ENCODE measurements around the gene MRPL38. TPM values are rescaled to one million over a fixed set of nuclear protein-coding genes. Genes with fewer than 3 reads are reported as not detected.

MRPL38 gene
- total and polyA plus RNA-seq, 8 donors: 9.3 to 244 (median 52.2) TPM

DNA sequence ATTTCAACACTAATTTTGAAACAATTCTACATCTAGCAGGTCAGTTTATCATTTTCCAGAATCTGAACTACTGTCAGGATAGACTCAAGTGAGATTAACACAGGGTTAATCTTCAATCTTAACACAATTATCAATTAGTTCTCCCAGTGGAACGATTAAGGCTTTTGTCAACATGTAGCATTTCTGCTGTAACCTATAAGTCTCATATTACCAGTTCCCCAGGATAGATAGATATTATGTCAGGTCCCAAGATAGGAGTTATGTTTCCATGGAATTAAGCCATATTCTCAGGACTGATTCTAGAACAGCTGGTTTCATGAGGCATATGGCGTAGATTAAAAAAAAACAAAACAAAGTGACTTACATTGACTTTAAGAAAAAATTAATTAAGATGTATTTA is 40.5 kb upstream of the MRPL38 start:
- H3K4me3 ChIP-seq: no peak overlapping the region
- no peaks in the 10 kb centered on the region for H3K9me3 ChIP-seq
- no peak overlapping the region for H3K27ac ChIP-seq
- H3K27me3 ChIP-seq: no peaks in the 10 kb centered on the region
- intact Hi-C loops (cut with DNase I; ENCODE audit: low total_unique reads): no loop called here
- peaks cover 6 to 12% (median 9%) of the 10 kb centered on the region in 4 donors for H3K4me1 ChIP-seq
- 36 to 63% (median 50%) methylated on average over 2 of the region's 2 CpGs for WGBS, 5 donors
- H3K36me3 ChIP-seq: peaks cover 43 to 77% (median 70%) of the 10 kb centered on the region in 4 donors
- TF ChIP-seq EP300 (IDR thresholded peaks at IDR 0.05) (no peak), CTCF (IDR thresholded peaks at IDR 0.05) (no peak), POLR2A (IDR thresholded peaks at IDR 0.05) (no peak), POLR2AphosphoS5 (IDR thresholded peaks at IDR 0.05) (no peak)
- no peak for DNase-seq

DNA sequence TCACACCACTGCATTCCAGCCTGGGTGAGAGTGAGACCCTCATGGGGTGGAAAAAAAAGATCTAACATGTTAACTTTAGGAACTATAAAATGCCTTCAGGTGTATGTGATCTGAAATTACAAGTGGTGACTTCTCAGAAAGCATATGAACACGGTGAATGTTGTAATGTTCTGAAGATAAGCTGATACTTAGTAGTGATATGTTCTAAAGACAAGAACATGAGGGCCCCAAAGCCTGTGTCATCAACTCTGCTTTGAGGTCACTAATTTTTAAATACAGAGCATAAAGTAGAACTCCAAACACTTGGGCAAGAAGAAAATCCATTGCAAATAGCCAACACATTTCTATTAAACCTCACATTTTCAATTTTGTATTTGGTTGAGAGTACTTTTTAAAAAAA is 38.8 kb upstream of the MRPL38 start:
- no peaks in the 10 kb centered on the region for H3K9me3 ChIP-seq
- no peak for DNase-seq
- WGBS, 5 donors: 38 to 84% (median 57%) methylated on average over 1 of the region's 1 CpG
- intact Hi-C loops (cut with DNase I; ENCODE audit: low total_unique reads): no loop called here
- peaks cover 26 to 60% (median 53%) of the 10 kb centered on the region in 4 donors for H3K36me3 ChIP-seq
- TF ChIP-seq CTCF (IDR thresholded peaks at IDR 0.05): no peak
- TF ChIP-seq POLR2A (IDR thresholded peaks at IDR 0.05): no peak
- H3K27me3 ChIP-seq: no peaks in the 10 kb centered on the region
- H3K4me3 ChIP-seq: no peak overlapping the region
- no peak overlapping the region for H3K27ac ChIP-seq
- peaks cover 9 to 17% (median 13%) of the 10 kb centered on the region in 4 donors for H3K4me1 ChIP-seq

DNA sequence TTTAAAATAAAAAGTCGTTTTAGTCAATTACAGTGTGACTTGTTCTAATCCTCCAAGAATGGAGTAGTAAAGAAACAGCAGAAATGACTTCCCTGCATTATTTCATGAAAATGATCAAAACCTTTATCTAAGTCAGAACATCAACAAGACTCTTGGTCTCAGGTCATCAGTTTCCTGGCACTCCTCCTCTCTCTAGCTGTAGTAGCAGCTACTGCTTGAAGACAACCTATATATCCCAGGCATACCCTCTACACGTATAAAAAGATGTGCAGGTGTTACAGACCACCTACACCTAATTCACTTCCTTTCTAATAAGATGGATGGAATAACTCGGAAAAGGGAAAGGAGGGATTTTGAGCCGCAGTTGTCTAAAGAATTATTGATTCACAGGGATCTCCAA is 37.8 kb upstream of the MRPL38 start:
- H3K4me3 ChIP-seq: no peak overlapping the region
- WGBS, 5 donors: 86 to 93% (median 89%) methylated on average over 4 of the region's 4 CpGs
- intact Hi-C loops (cut with DNase I; ENCODE audit: low total_unique reads): no loop called here
- no peaks in the 10 kb centered on the region for H3K9me3 ChIP-seq
- H3K27me3 ChIP-seq: no peaks in the 10 kb centered on the region
- no peak overlapping the region for H3K27ac ChIP-seq
- peaks cover 16 to 50% (median 42%) of the 10 kb centered on the region in 4 donors for H3K36me3 ChIP-seq
- no peak for DNase-seq
- no peak for TF ChIP-seq POLR2AphosphoS5 (IDR thresholded peaks at IDR 0.05)
- TF ChIP-seq EP300 (IDR thresholded peaks at IDR 0.05): no peak
- no peak for TF ChIP-seq POLR2A (IDR thresholded peaks at IDR 0.05)
- TF ChIP-seq CTCF (IDR thresholded peaks at IDR 0.05): no peak
- H3K4me1 ChIP-seq: peaks cover 9 to 17% (median 13%) of the 10 kb centered on the region in 4 donors

DNA sequence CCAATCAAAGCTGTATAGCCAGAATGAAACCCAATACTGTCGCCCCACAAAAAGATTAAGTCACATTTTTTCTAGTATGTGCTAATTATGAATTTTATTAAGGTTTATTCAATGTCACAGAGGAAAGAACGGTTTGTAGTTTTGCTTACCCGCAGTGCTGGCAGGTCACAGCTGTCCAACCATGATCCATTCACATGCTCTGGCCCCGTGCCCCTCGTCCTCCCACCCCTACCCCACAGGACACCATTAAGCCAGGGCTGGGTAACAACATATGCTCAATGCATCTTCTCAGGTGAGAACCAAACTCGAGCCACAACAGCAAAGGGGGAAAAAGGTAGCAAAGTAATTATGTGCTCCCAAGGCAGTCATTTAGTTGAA is 36.7 kb upstream of the MRPL38 start:
- WGBS, 5 donors: 36 to 40% (median 37%) methylated on average over 6 of the region's 6 CpGs
- H3K27me3 ChIP-seq: no peaks in the 10 kb centered on the region
- H3K4me1 ChIP-seq: peaks cover 9 to 17% (median 13%) of the 10 kb centered on the region in 4 donors
- TF ChIP-seq POLR2A (IDR thresholded peaks at IDR 0.05): no peak
- no peak for TF ChIP-seq POLR2AphosphoS5 (IDR thresholded peaks at IDR 0.05)
- TF ChIP-seq EP300 (IDR thresholded peaks at IDR 0.05): no peak
- TF ChIP-seq CTCF (IDR thresholded peaks at IDR 0.05): no peak
- intact Hi-C loops (cut with DNase I; ENCODE audit: low total_unique reads): no loop called here
- peak overlapping the region in 3 of 5 donors; percentile 45 to 86 (median 86) for H3K27ac ChIP-seq
- no peaks in the 10 kb centered on the region for H3K9me3 ChIP-seq
- H3K36me3 ChIP-seq: peaks cover 6 to 39% (median 32%) of the 10 kb centered on the region in 4 donors
- H3K4me3 ChIP-seq: peak overlapping the region; percentile 69 to 88 (median 76)
- no peak for DNase-seq
